ENCODE results near the gene COL9A3. TPM values are rescaled to one million over a fixed set of nuclear protein-coding genes. Genes with fewer than 3 reads are reported as not detected.

The COL9A3 gene
- total and polyA plus RNA-seq, 2 of the 8 experiments (the other 6 are each of a cell fraction or from before 2014, with no cell fraction given), result 21.7 to 80.1 TPM

- TF ChIP-seq CTBP2 (IDR thresholded peaks at IDR 0.05; ENCODE audit: borderline replicate concordance, insufficient read depth, insufficient read length, low read length) (no peak), SRF (IDR thresholded peaks at IDR 0.05; ENCODE audit: low read depth, low read length) (no peak), HDAC6 (IDR thresholded peaks at IDR 0.05; ENCODE audit: low read depth, low read length) (no peak), TEAD4 (IDR thresholded peaks at IDR 0.05; ENCODE audit: low read depth, low read length) (no peak), KDM4A (IDR thresholded peaks at IDR 0.05; ENCODE audit: low read depth, low read length, severe bottlenecking) (no peak), JUN (IDR thresholded peaks at IDR 0.05; ENCODE audit: low read depth, low read length) (no peak)
Measured at GRCh38 chr20:62876501-62876901, 59.7 kb downstream of the COL9A3 start (continued).

Data from H1 (cell line).